H9 (cell line): Measurements from ENCODE around the gene SCNN1B. TPM values are rescaled to one million over a fixed set of nuclear protein-coding genes. Genes with fewer than 3 reads are reported as not detected.

Experiments used
- DNase-seq: peaks from one replicate; pipeline ENCODE4 v3.0.0-alpha.2; 2017
- H2AFZ ChIP-seq: one replicate; pipeline ENCODE4 v1.6.1; 2013; ENCODE audit warnings: mild to moderate bottlenecking, low read length, control low read depth, moderate library complexity
- H2AK5ac ChIP-seq: 2 replicates; pipeline ENCODE4 v1.6.1; 2013; ENCODE audit warnings: low read length, control low read depth, mixed read lengths; ENCODE audit not compliant: insufficient read length
- H2BK120ac ChIP-seq: one replicate; pipeline ENCODE4 v1.6.1; 2013; ENCODE audit warnings: low read depth, mild to moderate bottlenecking, low read length, control low read depth, inconsistent platforms; ENCODE audit not compliant: poor library complexity, severe bottlenecking
- H2BK12ac ChIP-seq: 2 replicates; pipeline ENCODE4 v1.6.1; 2013; ENCODE audit warnings: low read length, control low read depth, mixed read lengths, low read depth; ENCODE audit not compliant: insufficient read length
- H2BK15ac ChIP-seq: 2 replicates; pipeline ENCODE4 v1.6.1; 2013; ENCODE audit warnings: low read depth, low read length, control low read depth
- H2BK20ac ChIP-seq: one replicate; pipeline ENCODE4 v1.6.1; 2013; ENCODE audit warnings: low read depth, mild to moderate bottlenecking, low read length, control low read depth, inconsistent platforms; ENCODE audit not compliant: poor library complexity, severe bottlenecking
- H2BK5ac ChIP-seq: 2 replicates; pipeline ENCODE4 v1.6.1; 2013; ENCODE audit warnings: low read length, control low read depth, mixed read lengths; ENCODE audit not compliant: insufficient read length
- H3K14ac ChIP-seq: 2 replicates; pipeline ENCODE4 v1.6.1; 2013; ENCODE audit warnings: low read length, control low read depth; ENCODE audit not compliant: insufficient read depth
- H3K18ac ChIP-seq: 2 replicates; pipeline ENCODE4 v1.6.1; 2013; ENCODE audit warnings: low read depth, mild to moderate bottlenecking, mixed read lengths, low read length, control low read depth; ENCODE audit not compliant: insufficient read length
- H3K23ac ChIP-seq: 2 replicates; pipeline ENCODE4 v1.6.1; 2013; ENCODE audit warnings: low read length, control low read depth, mixed read lengths, low read depth; ENCODE audit not compliant: insufficient read length
- H3K23me2 ChIP-seq: 2 replicates; pipeline ENCODE4 v1.6.1; 2013; ENCODE audit warnings: low read depth, mild to moderate bottlenecking, mixed read lengths, low read length, control low read depth; ENCODE audit not compliant: insufficient read length, poor library complexity, severe bottlenecking
- H3K27ac ChIP-seq: 2 replicates; pipeline ENCODE4 v1.5.1; 2013; ENCODE audit warnings: low read length, control low read depth, mixed read lengths, low read depth; ENCODE audit not compliant: insufficient read length
- H3K27me3 ChIP-seq: 2 replicates; pipeline ENCODE4 v1.6.1; 2013; ENCODE audit warnings: low read length, control low read depth, inconsistent platforms; ENCODE audit not compliant: insufficient read depth
- H3K4ac ChIP-seq: 2 replicates; pipeline ENCODE4 v1.6.1; 2013; ENCODE audit warnings: low read depth, mild to moderate bottlenecking, control low read depth, inconsistent platforms, low read length, moderate library complexity
- H3K4me1 ChIP-seq: 2 replicates; pipeline ENCODE4 v1.6.1; 2013; ENCODE audit warnings: low read length, control low read depth, inconsistent platforms; ENCODE audit not compliant: insufficient read depth
- H3K4me2 ChIP-seq: 2 replicates; pipeline ENCODE4 v1.6.1; 2013; ENCODE audit warnings: low read length, control low read depth, mixed read lengths; ENCODE audit not compliant: insufficient read length, insufficient read depth
- H3K56ac ChIP-seq: 2 replicates; pipeline ENCODE4 v1.6.1; 2013; ENCODE audit warnings: low read depth, mild to moderate bottlenecking, mixed read lengths, low read length, control low read depth; ENCODE audit not compliant: insufficient read length
- H3K79me1 ChIP-seq: 2 replicates; pipeline ENCODE4 v1.6.1; 2013; ENCODE audit warnings: low read depth, mild to moderate bottlenecking, moderate library complexity, low read length, control low read depth, inconsistent platforms; ENCODE audit not compliant: insufficient read depth, poor library complexity, severe bottlenecking
- H3K79me2 ChIP-seq: 2 replicates; pipeline ENCODE4 v1.6.1; 2013; ENCODE audit warnings: low read length, control low read depth, inconsistent platforms; ENCODE audit not compliant: insufficient read depth
- H3K9ac ChIP-seq: 2 replicates; pipeline ENCODE4 v1.6.1; 2013; ENCODE audit warnings: low read length, control low read depth, mixed read lengths; ENCODE audit not compliant: insufficient read length; ENCODE audit errors: extremely low read depth
- H3K9me3 ChIP-seq: one replicate; pipeline ENCODE4 v1.6.1; 2013; ENCODE audit warnings: low read depth, low read length, inconsistent platforms; ENCODE audit not compliant: control insufficient read depth
- H3T11ph ChIP-seq: one replicate; pipeline ENCODE4 v1.6.1; 2013; ENCODE audit warnings: mild to moderate bottlenecking, low read length, control low read depth, inconsistent platforms
- H4K20me1 ChIP-seq: one replicate; pipeline ENCODE4 v1.6.1; 2013; ENCODE audit not compliant: control insufficient read depth, insufficient read length, insufficient read depth
- H4K5ac ChIP-seq: 2 replicates; pipeline ENCODE4 v1.6.1; 2013; ENCODE audit warnings: low read depth, mild to moderate bottlenecking, mixed read lengths, low read length, control low read depth; ENCODE audit not compliant: insufficient read length
- H4K8ac ChIP-seq: replicated peaks from 2 replicates; pipeline ENCODE4 v1.6.1; 2013; ENCODE audit warnings: low read length, control low read depth, mixed read lengths, low read depth; ENCODE audit not compliant: insufficient read length
- H4K91ac ChIP-seq: 2 replicates; pipeline ENCODE4 v1.6.1; 2013; ENCODE audit warnings: low read depth, mild to moderate bottlenecking, moderate library complexity, mixed read lengths, low read length, control low read depth; ENCODE audit not compliant: insufficient read length
- H3K27ac Mint-ChIP-seq, 3 experiments: 2 replicates in 2 of 3; 3 replicates in 1 of 3; pipeline ENCODE4 v1.8.0; 2020 to 2021; ENCODE audit warnings: mixed read lengths in 3 of 3, mild to moderate bottlenecking in 1 of 3, moderate library complexity in 1 of 3
- H3K27me3 Mint-ChIP-seq: 2 replicates; pipeline ENCODE4 v1.8.0; 2021; ENCODE audit warnings: low read depth, mild to moderate bottlenecking, moderate library complexity, mixed read lengths
- H3K36me3 Mint-ChIP-seq, 3 experiments: 2 replicates in 2 of 3; 3 replicates in 1 of 3; pipeline ENCODE4 v1.8.0; 2020 to 2021; ENCODE audit warnings: low read depth in 3 of 3, mixed read lengths in 3 of 3; ENCODE audit not compliant: insufficient read depth in 1 of 3
- H3K4me1 Mint-ChIP-seq, 2 experiments: 2 replicates each; pipeline ENCODE4 v1.8.0; 2020; ENCODE audit warnings: mixed read lengths in 2 of 2
- H3K4me3 Mint-ChIP-seq, 2 experiments: 2 replicates in 1 of 2; 3 replicates in 1 of 2; pipeline ENCODE4 v1.8.0; 2020 to 2021; ENCODE audit warnings: mild to moderate bottlenecking in 2 of 2, mixed read lengths in 2 of 2, moderate library complexity in 1 of 2
- H3K9me3 Mint-ChIP-seq, 2 experiments: 2 replicates in 1 of 2; 3 replicates in 1 of 2; pipeline ENCODE4 v1.8.0; 2020; ENCODE audit warnings: mild to moderate bottlenecking in 2 of 2, mixed read lengths in 2 of 2, moderate library complexity in 1 of 2
- WGBS: extraction: QIAGEN DNeasy Blood & Tissue Kit; methylation state at CpG from one replicate; pipeline ENCODE4 v1.1.7; 2013; ENCODE audit warnings: missing lambda C conversion rate, low lambda C conversion rate, mixed read lengths; ENCODE audit not compliant: insufficient read length; ENCODE audit errors: extremely low coverage; 5-methylcytosine and 5-hydroxymethylcytosine counted together
- total RNA-seq: library from RNA; stranded (reverse); gene quantifications from 2 replicates; pipeline ENCODE4 v1.2.1, GENCODE V29; 2021
- TF ChIP-seq, protein P1 (sequence below): fragments of 200-600 bp; sonication (generic); conservative IDR thresholded peaks from 3 replicates; pipeline ENCODE4 v1.8.0; 2021; ENCODE audit warnings: antibody characterized with exemption, mild to moderate bottlenecking

The SCNN1B gene
- total RNA-seq, 1 experiment from 2014 or later, result 0.11 TPM

DNA sequence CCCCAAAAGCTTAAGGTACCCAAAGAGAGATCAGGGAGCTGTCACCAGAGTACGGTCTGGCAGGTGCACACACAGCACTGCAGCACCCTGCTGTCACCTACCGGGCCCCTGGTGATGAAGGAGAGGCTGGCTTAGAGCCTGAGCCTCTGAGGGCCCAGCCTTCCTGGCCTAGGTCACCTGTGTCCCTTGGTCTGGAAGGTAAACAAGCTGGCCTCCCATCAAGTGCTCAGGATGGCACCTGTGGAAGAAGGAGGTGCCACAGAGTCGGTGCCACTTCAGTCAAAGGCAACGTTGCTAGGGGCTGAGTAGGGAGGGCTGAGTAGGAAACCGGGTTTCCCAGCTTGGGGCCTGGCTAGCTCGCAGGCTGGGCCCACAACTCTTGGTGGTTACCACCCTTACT is 80.2 kb downstream of the SCNN1B start:
- Histone ChIP-seq H3K56ac (no peak overlapping the region), H2BK20ac (no peak overlapping the region), H2BK12ac (no peak overlapping the region), H3K27me3 (no peaks in the 10 kb centered on the region), H4K5ac (no peak overlapping the region), H2AK5ac (no peak overlapping the region), H2BK15ac (no peak overlapping the region), H3K79me2 (no peaks in the 10 kb centered on the region), H3K23ac (no peak overlapping the region), H4K20me1 (no peaks in the 10 kb centered on the region), H3K23me2 (no peaks in the 10 kb centered on the region), H3K4me1 (no peaks in the 10 kb centered on the region), H3T11ph (no peak overlapping the region), H3K4me2 (no peak overlapping the region), H3K9ac (no peak overlapping the region), H3K14ac (no peak overlapping the region), H3K18ac (no peak overlapping the region), H3K4ac (no peak overlapping the region), H2BK5ac (no peak overlapping the region), H3K27ac (no peak overlapping the region), H2AFZ (no peak overlapping the region), H2BK120ac (no peak overlapping the region), H3K9me3 (no peaks in the 10 kb centered on the region), H4K8ac (no peak overlapping the region), H3K79me1 (no peaks in the 10 kb centered on the region), H4K91ac (no peak overlapping the region)
- Mint-ChIP-seq H3K4me3 (no peak overlapping the region), H3K27ac (no peak overlapping the region), H3K4me1 (peaks cover 19 to 20% of the 10 kb centered on the region in 2 experiments), H3K36me3 (no peaks in the 10 kb centered on the region), H3K27me3 (no peaks in the 10 kb centered on the region; the same call in 1 of the 2 replicates), H3K9me3 (no peaks in the 10 kb centered on the region)
- TF ChIP-seq, protein P1, sequence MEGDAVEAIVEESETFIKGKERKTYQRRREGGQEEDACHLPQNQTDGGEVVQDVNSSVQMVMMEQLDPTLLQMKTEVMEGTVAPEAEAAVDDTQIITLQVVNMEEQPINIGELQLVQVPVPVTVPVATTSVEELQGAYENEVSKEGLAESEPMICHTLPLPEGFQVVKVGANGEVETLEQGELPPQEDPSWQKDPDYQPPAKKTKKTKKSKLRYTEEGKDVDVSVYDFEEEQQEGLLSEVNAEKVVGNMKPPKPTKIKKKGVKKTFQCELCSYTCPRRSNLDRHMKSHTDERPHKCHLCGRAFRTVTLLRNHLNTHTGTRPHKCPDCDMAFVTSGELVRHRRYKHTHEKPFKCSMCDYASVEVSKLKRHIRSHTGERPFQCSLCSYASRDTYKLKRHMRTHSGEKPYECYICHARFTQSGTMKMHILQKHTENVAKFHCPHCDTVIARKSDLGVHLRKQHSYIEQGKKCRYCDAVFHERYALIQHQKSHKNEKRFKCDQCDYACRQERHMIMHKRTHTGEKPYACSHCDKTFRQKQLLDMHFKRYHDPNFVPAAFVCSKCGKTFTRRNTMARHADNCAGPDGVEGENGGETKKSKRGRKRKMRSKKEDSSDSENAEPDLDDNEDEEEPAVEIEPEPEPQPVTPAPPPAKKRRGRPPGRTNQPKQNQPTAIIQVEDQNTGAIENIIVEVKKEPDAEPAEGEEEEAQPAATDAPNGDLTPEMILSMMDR, result no peak
- no CpG with 5 or more reads among the region's 6 CpGs for WGBS
- no peak for DNase-seq
